ENCODE results near the gene SPPL2B.

The SPPL2B gene

GRCh38 chr19:2317300-2317699 lies 11.2 kb upstream of the SPPL2B start:
- Histone ChIP-seq H3K27me3 (replicated peaks; ENCODE audit: insufficient read depth, low read length) (peaks cover 34% of the 10 kb centered on the region), H4K20me1 (ENCODE audit: insufficient read depth, low read length) (no peaks in the 10 kb centered on the region), H3F3A (ENCODE audit: insufficient read depth, low read length) (peaks cover 5% of the 10 kb centered on the region; the same call in 1 of the 2 replicates), H3K36me3 (replicated peaks; ENCODE audit: insufficient read depth, low read length) (no peaks in the 10 kb centered on the region), H3K27ac (ENCODE audit: low read length) (no peak overlapping the region), H3K79me2 (ENCODE audit: low read length) (no peaks in the 10 kb centered on the region), H3K9me2 (replicated peaks; ENCODE audit: insufficient read depth, low read length) (no peaks in the 10 kb centered on the region), H3K4me1 (ENCODE audit: low read length) (no peaks in the 10 kb centered on the region), H3K9ac (ENCODE audit: low read length) (no peak overlapping the region), H3K9me3 (replicated peaks; ENCODE audit: insufficient read depth, low read length) (no peaks in the 10 kb centered on the region), H2AFZ (ENCODE audit: low read length) (no peak overlapping the region), H3K4me3 (ENCODE audit: low read length) (no peak overlapping the region), H3K4me2 (ENCODE audit: low read depth, low read length) (no peak overlapping the region)
- no peak for TF ChIP-seq EZH2phosphoT487 (IDR thresholded peaks at IDR 0.05; ENCODE audit: low read length)
- no peak for TF ChIP-seq EZH2 (optimal IDR thresholded peaks at IDR 0.05; ENCODE audit: low read depth, low read length)
- no peak for TF ChIP-seq CTCF (IDR thresholded peaks at IDR 0.05; ENCODE audit: low read length)
- DNase-seq, result no peak

GRCh38 chr19:2317756-2318155 lies 10.7 kb upstream of the SPPL2B start:
- no peaks in the 10 kb centered on the region for H4K20me1 ChIP-seq (ENCODE audit: insufficient read depth, low read length)
- H3K4me3 ChIP-seq (ENCODE audit: low read length), result no peak overlapping the region
- H3K36me3 ChIP-seq (replicated peaks; ENCODE audit: insufficient read depth, low read length), result no peaks in the 10 kb centered on the region
- H3K4me1 ChIP-seq (ENCODE audit: low read length), result no peaks in the 10 kb centered on the region
- no peak overlapping the region for H3K9ac ChIP-seq (ENCODE audit: low read length)
- H3K4me2 ChIP-seq (ENCODE audit: low read depth, low read length), result no peak overlapping the region
- no peaks in the 10 kb centered on the region for H3K9me2 ChIP-seq (replicated peaks; ENCODE audit: insufficient read depth, low read length)
- H3K27me3 ChIP-seq (replicated peaks; ENCODE audit: insufficient read depth, low read length), result peaks cover 30% of the 10 kb centered on the region
- no peaks in the 10 kb centered on the region for H3K79me2 ChIP-seq (ENCODE audit: low read length)
- H3F3A ChIP-seq (ENCODE audit: insufficient read depth, low read length), result peaks cover 5% of the 10 kb centered on the region; the same call in 1 of the 2 replicates
- no peak overlapping the region for H3K27ac ChIP-seq (ENCODE audit: low read length)
- TF ChIP-seq EZH2 (optimal IDR thresholded peaks at IDR 0.05; ENCODE audit: low read depth, low read length) (no peak), EZH2phosphoT487 (IDR thresholded peaks at IDR 0.05; ENCODE audit: low read length) (no peak), CTCF (IDR thresholded peaks at IDR 0.05; ENCODE audit: low read length) (no peak)
- DNase-seq, result no peak
- H3K9me3 ChIP-seq (replicated peaks; ENCODE audit: insufficient read depth, low read length), result no peaks in the 10 kb centered on the region
- H2AFZ ChIP-seq (ENCODE audit: low read length), result no peak overlapping the region

- Histone ChIP-seq H3K36me3 (replicated peaks; ENCODE audit: insufficient read depth, low read length) (no peaks in the 10 kb centered on the region), H3K27ac (ENCODE audit: low read length) (no peak overlapping the region), H3K4me3 (ENCODE audit: low read length) (no peak overlapping the region), H3K9ac (ENCODE audit: low read length) (no peak overlapping the region), H3K4me1 (ENCODE audit: low read length) (no peaks in the 10 kb centered on the region), H3K4me2 (ENCODE audit: low read depth, low read length) (no peak overlapping the region), H2AFZ (ENCODE audit: low read length) (no peak overlapping the region), H3F3A (ENCODE audit: insufficient read depth, low read length) (peaks cover 5% of the 10 kb centered on the region; the same call in 1 of the 2 replicates), H3K9me3 (replicated peaks; ENCODE audit: insufficient read depth, low read length) (no peaks in the 10 kb centered on the region), H3K79me2 (ENCODE audit: low read length) (peaks cover 4% of the 10 kb centered on the region), H3K27me3 (replicated peaks; ENCODE audit: insufficient read depth, low read length) (peaks cover 18% of the 10 kb centered on the region), H4K20me1 (ENCODE audit: insufficient read depth, low read length) (no peaks in the 10 kb centered on the region), H3K9me2 (replicated peaks; ENCODE audit: insufficient read depth, low read length) (no peaks in the 10 kb centered on the region)
- no peak for TF ChIP-seq EZH2phosphoT487 (IDR thresholded peaks at IDR 0.05; ENCODE audit: low read length)
- no peak for TF ChIP-seq CTCF (IDR thresholded peaks at IDR 0.05; ENCODE audit: low read length)
- no peak for TF ChIP-seq EZH2 (optimal IDR thresholded peaks at IDR 0.05; ENCODE audit: low read depth, low read length)
- no peak for DNase-seq
Observed at GRCh38 chr19:2318923-2319322, 9.6 kb upstream of the SPPL2B start.

All from MM.1S (cell line).